Measurements from ENCODE around the gene IFFO2.
"Not testable (repeated sequence)": the region's sequence is repeated elsewhere in the genome, so short reads cannot be mapped to it uniquely, and the experiment has no call there.

The IFFO2 gene

DNA sequence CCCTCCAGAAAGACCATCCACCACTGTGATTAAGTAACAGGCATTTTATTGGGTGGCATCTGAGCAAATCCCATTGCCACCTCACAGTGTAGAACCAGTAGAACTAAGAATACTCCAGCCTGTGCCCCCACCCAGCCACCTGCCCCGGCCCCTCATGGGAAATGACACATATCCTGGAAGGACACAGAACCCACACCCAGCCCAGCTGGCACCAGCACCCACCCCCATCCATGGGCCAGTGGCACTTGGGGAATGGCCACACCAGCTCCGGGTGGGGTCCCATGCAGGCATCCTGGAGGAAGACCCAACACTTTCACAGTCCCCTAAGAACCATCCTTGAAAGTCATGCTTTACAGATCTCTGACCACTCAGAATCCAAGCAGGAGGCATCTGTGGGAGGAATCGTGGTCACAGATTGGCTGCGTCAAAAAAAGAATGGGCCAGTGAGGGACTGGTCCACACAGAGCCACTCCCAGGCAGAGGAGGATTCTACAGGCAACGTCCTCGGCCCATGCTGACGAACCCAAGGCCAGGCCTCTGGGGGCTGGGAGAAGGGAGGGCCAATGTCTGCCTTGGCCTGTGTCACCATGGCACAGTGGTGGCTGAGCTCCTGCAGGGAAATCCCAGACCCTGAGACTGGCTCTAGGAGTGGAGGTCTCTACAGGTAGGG, 84.9 kb downstream of the IFFO2 start:
- DNase-seq, result no peak

GRCh38 chr1:18870957-18871356, 85.5 kb downstream of the IFFO2 start:
- no peak for DNase-seq

GRCh38 chr1:18870595-18870865, 85.9 kb downstream of the IFFO2 start:
- not testable (repeated sequence) for DNase-seq

DNA sequence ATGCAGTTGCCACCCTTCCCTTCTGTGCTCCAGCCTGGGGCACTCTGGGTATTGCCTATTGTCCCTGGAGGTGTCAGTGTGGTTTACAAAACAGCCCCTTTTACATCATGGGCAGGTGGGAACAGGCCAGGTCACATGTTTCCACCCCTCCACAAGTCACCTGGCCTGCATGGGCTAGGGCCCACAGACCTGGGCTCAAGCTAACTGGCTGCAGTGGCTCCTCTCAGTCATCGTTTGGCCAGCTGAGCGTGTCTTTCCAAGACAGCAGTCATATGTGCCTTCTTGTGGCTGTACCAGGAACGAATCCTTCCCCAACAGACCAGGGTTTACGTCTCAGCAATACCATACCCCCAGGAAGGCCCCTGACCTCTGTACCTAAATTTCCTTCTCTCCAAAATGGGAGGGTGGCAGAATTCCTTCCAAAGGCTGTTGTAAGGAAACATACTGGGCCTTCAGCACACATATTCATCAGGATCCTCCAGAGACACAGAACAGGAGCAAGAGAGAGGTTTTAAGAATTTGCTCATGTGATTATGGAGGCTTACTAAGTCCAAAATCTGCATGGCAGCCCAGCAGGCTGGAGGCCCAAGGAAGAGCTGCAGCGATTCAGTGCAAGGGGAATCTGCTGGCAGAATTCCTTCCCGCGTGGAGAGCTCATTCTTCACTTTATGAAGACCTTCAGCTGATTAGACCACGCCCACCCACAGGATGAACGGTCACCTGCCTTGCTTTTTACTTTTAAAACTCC, 86.5 kb downstream of the IFFO2 start:
- no peak for DNase-seq

DNA sequence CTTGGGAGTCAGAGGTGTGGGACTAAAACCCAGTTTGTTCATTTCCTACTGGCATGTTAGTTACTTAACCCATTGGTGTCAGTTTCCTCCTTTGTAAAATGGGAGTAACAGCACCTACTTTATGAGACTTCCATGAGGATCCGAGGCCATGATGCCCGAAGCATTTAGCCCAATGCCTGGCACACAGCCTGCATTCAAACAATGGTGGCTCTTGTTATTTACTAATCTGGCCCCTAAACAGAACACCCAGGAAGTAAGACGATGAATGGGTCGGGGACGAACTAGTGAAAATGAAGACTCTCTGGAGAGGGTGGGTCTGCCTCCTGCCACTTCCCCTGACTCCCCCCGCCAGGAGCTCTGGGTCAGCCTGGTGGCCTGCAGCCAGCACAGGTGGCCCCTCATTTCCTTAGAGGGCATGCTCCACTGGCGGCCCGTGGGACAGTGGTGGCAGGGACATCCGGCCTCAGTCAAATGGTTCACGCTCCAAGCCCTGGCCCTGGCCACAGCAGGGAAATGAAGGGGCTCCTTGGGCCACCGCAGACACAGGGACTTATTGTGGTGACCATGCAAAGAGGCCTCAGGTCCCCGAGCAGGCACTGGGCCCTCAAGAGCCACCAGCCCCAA, 87.6 kb downstream of the IFFO2 start:
- DNase-seq, result no peak

DNA sequence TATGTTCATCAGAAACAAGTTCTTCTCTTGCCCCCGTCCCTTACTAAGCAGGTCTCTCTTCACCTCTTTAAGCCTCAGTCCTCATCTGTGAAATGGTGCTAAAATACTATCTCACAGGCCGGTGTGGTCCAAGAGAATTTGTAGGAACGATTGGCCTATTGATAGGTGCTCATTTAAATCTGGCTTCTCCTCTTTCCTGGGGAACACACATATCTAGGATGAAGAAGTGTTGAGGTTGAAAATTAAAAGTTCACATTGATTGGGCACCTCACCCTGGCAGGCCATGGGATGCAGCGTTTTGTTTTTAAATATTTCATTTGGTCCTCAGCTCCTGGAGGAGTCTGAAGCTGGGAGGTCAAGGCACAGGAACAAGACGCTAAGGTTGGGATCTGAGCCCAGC, 88.1 kb downstream of the IFFO2 start:
- DNase-seq, result no peak

- DNase-seq, result no peak
Observed at GRCh38 chr1:18866846-18867245, 89.6 kb downstream of the IFFO2 start.

DNA sequence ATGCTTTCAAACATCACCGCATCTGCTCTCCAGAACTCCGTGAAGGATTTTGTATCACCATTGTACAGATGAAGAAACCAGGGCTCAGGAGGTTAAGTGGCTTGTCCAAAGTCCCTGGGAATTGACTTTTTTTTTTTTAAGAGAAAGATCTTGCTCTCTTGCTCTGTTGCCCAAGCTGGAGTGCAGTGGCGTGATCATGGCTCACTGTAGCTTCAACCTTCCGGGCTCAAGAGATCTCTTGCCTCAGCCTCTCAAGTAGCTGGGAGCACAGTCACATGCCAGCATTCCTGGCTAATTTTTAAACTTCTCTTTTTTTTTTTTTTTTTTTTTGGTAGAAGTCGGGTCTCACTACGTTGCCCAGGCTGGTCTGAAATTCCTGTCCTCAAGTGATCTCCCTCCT, 90.2 kb downstream of the IFFO2 start:
- DNase-seq, result no peak

DNA sequence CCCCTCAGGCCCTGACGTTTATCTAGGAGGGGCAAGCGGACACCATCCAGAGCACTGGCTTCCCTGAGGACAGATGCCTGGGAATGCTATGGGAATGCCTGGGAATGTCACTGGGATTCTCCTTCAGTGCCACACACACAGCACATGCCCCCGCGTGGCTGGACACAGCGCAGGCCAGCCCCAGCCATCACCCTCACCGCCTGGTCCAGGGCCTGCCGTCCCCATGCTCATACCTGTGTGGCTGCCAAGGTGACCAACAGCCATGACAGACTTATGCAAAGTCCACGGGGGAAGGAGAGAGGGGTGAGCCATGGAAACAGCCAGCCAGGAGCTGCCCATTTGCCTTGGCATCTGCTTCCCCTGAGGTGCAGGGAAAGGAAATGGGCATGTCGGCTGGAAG, 91.3 kb downstream of the IFFO2 start:
- no peak for DNase-seq

GRCh38 chr1:18861590-18861989, 94.9 kb downstream of the IFFO2 start:
- DNase-seq, result no peak

- no peak for DNase-seq
Observed at GRCh38 chr1:18861082-18861481, 95.4 kb downstream of the IFFO2 start.

DNA sequence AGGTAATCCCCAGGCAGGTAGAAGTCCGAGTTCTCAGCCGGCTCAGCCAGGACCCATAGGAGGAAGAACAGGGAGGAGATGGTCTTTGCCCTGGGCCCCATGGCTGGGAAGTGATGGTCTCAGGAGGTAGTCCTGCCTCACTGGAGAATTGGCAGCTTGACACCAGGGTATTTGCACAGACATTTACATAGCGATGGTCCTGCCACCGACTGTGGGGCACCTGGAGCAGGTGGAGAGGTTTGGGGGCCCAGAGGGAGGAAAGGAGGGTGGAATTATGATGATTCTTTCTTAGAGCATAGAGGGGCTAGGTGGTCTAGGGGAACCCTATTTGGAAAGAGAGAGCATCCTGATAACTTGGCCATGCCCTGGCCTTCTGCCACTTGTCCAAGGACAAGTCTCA, 96.9 kb downstream of the IFFO2 start, which contains the start of gene TAS1R2:
Gene TAS1R2 (minus strand): TSS at position 101 of the 400 bp plus-strand sequence. CDS start 0 bp downstream, at position 101.
- DNase-seq, result no peak

DNA sequence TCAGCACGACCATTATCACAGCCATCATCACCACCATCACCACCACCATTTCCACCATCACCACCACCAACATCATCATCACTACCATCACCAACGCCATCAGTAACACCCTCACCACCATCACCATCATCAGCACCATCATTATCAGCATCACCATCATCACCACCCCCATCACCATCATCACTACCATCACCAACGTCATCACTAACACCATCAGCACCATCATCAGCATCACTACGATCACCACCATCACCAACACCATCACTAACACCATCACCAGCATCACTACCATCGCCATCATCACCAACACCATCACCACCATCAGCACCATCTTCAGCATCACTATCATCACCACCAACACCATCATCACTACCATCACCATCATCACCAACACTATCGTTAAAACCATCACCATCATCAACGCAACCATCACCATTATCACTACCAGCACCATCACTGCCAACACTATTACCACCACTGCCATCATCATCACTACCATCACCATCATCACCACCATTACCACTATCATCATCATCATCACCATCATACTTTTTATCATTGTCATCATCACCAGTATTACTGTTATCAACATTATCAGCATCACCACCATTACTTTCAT, 98.3 kb downstream of the IFFO2 start:
- no peak for DNase-seq

DNA sequence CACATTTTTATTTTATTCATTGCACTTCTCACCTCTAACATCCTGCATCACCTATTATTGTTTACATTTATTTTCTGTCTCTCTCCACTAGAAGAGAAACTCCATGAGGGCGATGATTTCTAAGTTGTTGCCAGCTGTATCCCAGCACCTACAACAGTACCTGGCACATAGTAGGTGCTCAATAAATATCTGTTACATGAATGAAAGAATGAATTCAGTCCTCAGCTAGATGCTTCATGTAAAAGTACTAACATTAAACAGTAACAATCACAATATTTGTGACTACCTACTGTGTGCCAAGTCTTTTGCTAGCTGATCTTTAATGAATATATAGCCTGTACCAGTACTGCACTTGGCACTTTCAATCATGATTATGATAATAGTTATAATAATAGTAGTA, 100.0 kb downstream of the IFFO2 start:
- no peak for DNase-seq

DNA sequence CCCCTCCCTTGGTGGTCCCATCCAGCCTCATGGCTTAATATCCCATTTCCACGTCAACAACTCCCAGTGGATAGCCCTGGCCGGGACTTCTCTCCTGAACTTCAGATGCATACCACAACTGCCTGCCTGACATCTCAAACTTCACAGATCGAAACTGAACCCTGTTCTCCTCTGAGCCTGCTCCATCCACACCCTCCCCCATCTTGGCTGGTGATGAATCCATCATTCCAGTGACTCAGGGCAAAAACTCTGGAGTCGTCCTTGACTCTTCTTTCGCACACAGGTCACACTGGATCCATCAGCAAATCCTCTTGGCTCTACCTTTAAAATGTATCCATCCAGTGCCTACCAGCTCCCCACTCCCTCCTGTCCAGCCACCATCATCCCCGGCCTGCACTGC, 100.9 kb downstream of the IFFO2 start:
- DNase-seq, result no peak

DNA sequence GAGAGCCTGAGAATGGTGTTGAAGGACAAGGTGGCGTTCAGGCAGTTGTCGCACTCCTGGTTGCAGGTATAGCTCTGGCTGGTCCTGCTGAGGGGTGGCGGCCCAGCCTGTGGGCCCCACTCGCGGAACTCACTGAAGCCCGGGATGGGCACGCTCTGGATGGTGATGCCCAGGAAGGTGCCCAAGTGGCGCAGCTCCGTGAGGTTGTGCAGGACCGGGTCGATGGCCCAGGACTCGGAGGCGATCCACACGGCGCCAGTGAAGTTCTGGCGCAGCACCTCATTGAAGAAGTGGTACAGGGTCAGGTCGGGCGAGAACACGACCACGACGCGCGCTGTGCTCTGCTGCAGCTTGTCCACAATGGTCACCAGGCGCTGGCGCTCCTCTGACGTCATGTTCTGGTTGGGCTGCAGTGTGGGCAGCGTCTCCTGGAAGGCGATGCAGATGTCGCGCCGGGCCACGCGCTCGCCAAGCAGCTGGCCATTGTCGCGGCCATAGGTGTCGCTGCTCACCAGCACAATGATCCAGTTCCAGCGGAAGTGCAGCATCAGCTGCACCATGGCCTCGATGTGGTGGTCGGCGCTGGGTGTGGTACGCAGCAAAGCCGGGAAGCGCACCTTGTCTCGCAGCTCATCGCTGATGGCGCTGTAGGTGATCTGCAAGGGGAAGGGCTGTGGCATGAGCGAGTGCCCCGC, 102.0 kb downstream of the IFFO2 start:
- no peak for DNase-seq
